IMR-90 (cell line): ENCODE results near the gene PHACTR2. TPM values are rescaled to one million over a fixed set of nuclear protein-coding genes. Genes with fewer than 3 reads are reported as not detected.
A peak's percentile ranks its signal among the peaks of the same experiment; 100 is the strongest.

Experiments
- ATAC-seq: fragments of 200-7000 bp; cut with Tn5 transposase; 2 replicates; pipeline ENCODE4 v1.9.1; 2020; ENCODE audit warnings: low read depth, mild to moderate bottlenecking, moderate library complexity
- BruUV-seq: library from RNA; stranded (reverse); fragments of 400-500 nt; replicated peaks from 2 replicates; lab custom pipeline; 2021; lab: Mats Ljungman, UMichigan
- CTCF ChIA-PET: fragments of 300-600 bp; formaldehyde crosslinking; extraction: SDS; loops from one replicate; lab custom pipeline; 2021; ENCODE audit warnings: antibody characterized with exemption; lab: Yijun Ruan, JAX
- POLR2A ChIA-PET: fragments of 300-600 bp; sonication (Branson Sonifier 250); formaldehyde crosslinking; loops from one replicate; lab custom pipeline; 2022; ENCODE audit warnings: antibody characterized with exemption; ENCODE audit not compliant: unreplicated experiment; lab: Charles Lee
- DNase-seq: peaks from one replicate; pipeline ENCODE4 v3.0.0; 2013
- H2AFZ ChIP-seq: replicated peaks from 2 replicates; pipeline ENCODE3; 2013; ENCODE audit warnings: low read length, mild to moderate bottlenecking; ENCODE audit not compliant: poor library complexity
- H2AK5ac ChIP-seq: 2 replicates; pipeline ENCODE4 v1.6.1; 2013; ENCODE audit warnings: low read depth, low read length, inconsistent platforms
- H2AK9ac ChIP-seq: replicated peaks from 2 replicates; pipeline ENCODE3; 2013; ENCODE audit warnings: mild to moderate bottlenecking, low read depth, low read length, moderate library complexity; ENCODE audit not compliant: poor library complexity
- H2BK120ac ChIP-seq: 2 replicates; pipeline ENCODE4 v1.6.1; 2013; ENCODE audit warnings: low read depth, low read length, inconsistent platforms
- H2BK15ac ChIP-seq: 3 replicates; pipeline ENCODE4 v1.6.1; 2013; ENCODE audit warnings: low read depth, low read length, inconsistent platforms
- H2BK20ac ChIP-seq: 2 replicates; pipeline ENCODE4 v1.6.1; 2013; ENCODE audit warnings: low read depth, mild to moderate bottlenecking, inconsistent platforms, low read length, moderate library complexity
- H2BK5ac ChIP-seq: 2 replicates; pipeline ENCODE4 v1.6.1; 2013; ENCODE audit warnings: mild to moderate bottlenecking, low read depth, low read length, inconsistent platforms; ENCODE audit not compliant: poor library complexity, severe bottlenecking
- H3K14ac ChIP-seq: replicated peaks from 2 replicates; pipeline ENCODE4 v1.6.1; 2013; ENCODE audit warnings: low read depth, low read length, inconsistent platforms
- H3K18ac ChIP-seq: 2 replicates; pipeline ENCODE4 v1.6.1; 2013; ENCODE audit warnings: low read depth, low read length, control low read depth
- H3K23ac ChIP-seq: 2 replicates; pipeline ENCODE4 v1.6.1; 2013; ENCODE audit warnings: low read depth, low read length, inconsistent platforms
- H3K27ac ChIP-seq: 2 replicates; pipeline ENCODE4 v1.5.1; 2013; ENCODE audit warnings: mild to moderate bottlenecking, control low read depth, low read length; ENCODE audit not compliant: insufficient read depth
- H3K27me3 ChIP-seq: 2 replicates; pipeline ENCODE4 v1.6.1; 2013; ENCODE audit warnings: low read length; ENCODE audit not compliant: control insufficient read depth, insufficient read depth
- H3K36me3 ChIP-seq: 2 replicates; pipeline ENCODE4 v1.6.1; 2013; ENCODE audit warnings: low read length, mixed read lengths; ENCODE audit not compliant: control insufficient read depth, insufficient read depth
- H3K4ac ChIP-seq: 2 replicates; pipeline ENCODE4 v1.6.1; 2013; ENCODE audit warnings: low read depth, low read length, inconsistent platforms
- H3K4me1 ChIP-seq: 2 replicates; pipeline ENCODE4 v1.6.1; 2013; ENCODE audit warnings: low read length, mixed read lengths; ENCODE audit not compliant: control insufficient read depth, insufficient read depth
- H3K4me2 ChIP-seq: 2 replicates; pipeline ENCODE4 v1.6.1; 2013; ENCODE audit warnings: low read depth, mild to moderate bottlenecking, control low read depth, low read length, moderate library complexity
- H3K4me3 ChIP-seq: 2 replicates; pipeline ENCODE4 v1.5.1; 2013; ENCODE audit warnings: low read depth, mild to moderate bottlenecking, control low read depth, low read length, moderate library complexity; ENCODE audit not compliant: insufficient read depth
- H3K56ac ChIP-seq: 2 replicates; pipeline ENCODE4 v1.6.1; 2013; ENCODE audit warnings: low read length, inconsistent platforms; ENCODE audit not compliant: insufficient read depth; ENCODE audit errors: extremely low read depth
- H3K79me1 ChIP-seq, 2 experiments: 2 replicates each; pipeline ENCODE4 v1.6.1; 2013; ENCODE audit warnings: low read length in 2 of 2, inconsistent platforms in 1 of 2, low read depth in 1 of 2
- H3K9ac ChIP-seq: 2 replicates; pipeline ENCODE4 v1.6.1; 2013; ENCODE audit warnings: low read depth, low read length, control low read depth
- H3K9me1 ChIP-seq: 2 replicates; pipeline ENCODE4 v1.6.1; 2013; ENCODE audit warnings: low read length, inconsistent platforms; ENCODE audit not compliant: insufficient read depth
- H3K9me3 ChIP-seq: 2 replicates; pipeline ENCODE4 v1.6.1; 2013; ENCODE audit warnings: low read length; ENCODE audit not compliant: control insufficient read depth, insufficient read depth
- H4K20me1 ChIP-seq: 2 replicates; pipeline ENCODE4 v1.6.1; 2013; ENCODE audit warnings: low read length, inconsistent platforms; ENCODE audit not compliant: insufficient read depth
- H4K5ac ChIP-seq: 2 replicates; pipeline ENCODE4 v1.6.1; 2013; ENCODE audit warnings: mild to moderate bottlenecking, low read depth, low read length, control low read depth
- H4K8ac ChIP-seq, 2 experiments: 2 replicates each; pipeline ENCODE4 v1.6.1; 2013; ENCODE audit warnings: low read depth in 2 of 2, low read length in 2 of 2, control low read depth in 1 of 2, inconsistent platforms in 1 of 2
- H4K91ac ChIP-seq: 2 replicates; pipeline ENCODE4 v1.6.1; 2013; ENCODE audit warnings: low read depth, low read length, inconsistent platforms; ENCODE audit not compliant: insufficient read depth
- BHLHE40 ChIP-seq: fragments of 150-350 bp; IDR thresholded peaks from 2 replicates; pipeline ENCODE4 v1.6.1; 2016; ENCODE audit warnings: mild to moderate bottlenecking, low read depth, low read length
- CEBPB ChIP-seq: IDR thresholded peaks from 2 replicates; pipeline ENCODE4 v1.6.1; 2012; ENCODE audit warnings: low read depth, low read length, improper control_type of control experiment
- CHD1 ChIP-seq: IDR thresholded peaks from 2 replicates; pipeline ENCODE4 v1.6.1; 2012; ENCODE audit warnings: low read depth, low read length, improper control_type of control experiment
- CTCF ChIP-seq: conservative IDR thresholded peaks from 2 replicates; pipeline ENCODE4 v1.5.1; 2012; ENCODE audit warnings: mild to moderate bottlenecking, low read depth, low read length, improper control_type of control experiment
- ELK1 ChIP-seq: fragments of 150-350 bp; IDR thresholded peaks from 2 replicates; pipeline ENCODE4 v1.6.1; 2016; ENCODE audit warnings: low read depth, mild to moderate bottlenecking, low read length, moderate library complexity, borderline replicate concordance
- FOS ChIP-seq: fragments of 150-350 bp; IDR thresholded peaks from 2 replicates; pipeline ENCODE4 v1.6.1; 2016; ENCODE audit warnings: low read depth, low read length
- MAFK ChIP-seq: IDR thresholded peaks from 2 replicates; pipeline ENCODE4 v1.6.1; 2012; ENCODE audit warnings: low read depth, low read length, improper control_type of control experiment
- MAZ ChIP-seq: IDR thresholded peaks from 2 replicates; pipeline ENCODE4 v1.6.1; 2012; ENCODE audit warnings: low read depth, mild to moderate bottlenecking, low read length, improper control_type of control experiment, moderate library complexity, borderline replicate concordance
- MXI1 ChIP-seq: IDR thresholded peaks from 2 replicates; pipeline ENCODE4 v1.6.1; 2012; ENCODE audit warnings: low read depth, mild to moderate bottlenecking, low read length, moderate library complexity, borderline replicate concordance
- NFE2L2 ChIP-seq: fragments of 150-350 bp; IDR thresholded peaks from 2 replicates; pipeline ENCODE4 v1.6.1; 2016; ENCODE audit warnings: low read depth, mild to moderate bottlenecking, low read length
- POLR2A ChIP-seq: IDR thresholded peaks from 2 replicates; pipeline ENCODE4 v1.6.1; 2012; ENCODE audit warnings: mild to moderate bottlenecking, low read depth, low read length
- RCOR1 ChIP-seq: IDR thresholded peaks from 2 replicates; pipeline ENCODE4 v1.6.1; 2012; ENCODE audit warnings: mild to moderate bottlenecking, low read length, improper control_type of control experiment; ENCODE audit not compliant: insufficient replicate concordance
- RFX5 ChIP-seq: IDR thresholded peaks from 2 replicates; pipeline ENCODE4 v1.8.0; 2012; ENCODE audit warnings: low read depth, mild to moderate bottlenecking, low read length, moderate library complexity
- SMC3 ChIP-seq: fragments of 150-350 bp; IDR thresholded peaks from 2 replicates; pipeline ENCODE4 v1.6.1; 2016; ENCODE audit warnings: low read depth, mild to moderate bottlenecking, antibody characterized with exemption, low read length, moderate library complexity
- WGBS, 2 experiments: methylation state at CpG; one replicate each; pipeline versions ENCODE4 v1.1.5 to v1.1.7; 2013; ENCODE audit warnings: missing lambda C conversion rate in 2 of 2; ENCODE audit not compliant: insufficient read length in 1 of 2; ENCODE audit errors: extremely low coverage in 2 of 2; 5-methylcytosine and 5-hydroxymethylcytosine counted together
- dilution Hi-C: fragments of 300-500 bp; cut with HindIII; formaldehyde crosslinking; loops from one replicate; pipeline ENCODE4 v1.14.3; 2018; ENCODE audit warnings: low sequenced_read_pairs; ENCODE audit not compliant: unreplicated experiment
- in situ Hi-C: fragments of 300-500 bp; cut with MboI; formaldehyde crosslinking; loops from 3 replicates; pipeline ENCODE4 v1.14.3; 2019; ENCODE audit warnings: low sequenced_read_pairs, inconsistent platforms, mixed read lengths
- intact Hi-C: fragments of 100-400 bp; cut with micrococcal nuclease; formaldehyde crosslinking; loops from 2 replicates; pipeline ENCODE4 v1.10.0; 2022
- polyA plus RNA-seq, 3 experiments: library from polyadenylated mRNA; depleted of rRNA; stranded (reverse); fragments of >200 nt; gene quantifications; 2 replicates each; pipeline ENCODE4 v1.2.3, GENCODE V29; 2012; ENCODE audit warnings: low replicate concordance in 1 of 3
- total RNA-seq: library from RNA; depleted of rRNA; stranded (reverse); fragments of >200 nt; gene quantifications from 2 replicates; pipeline ENCODE4 v1.2.3, GENCODE V29; 2012

Gene PHACTR2
- total and polyA plus RNA-seq, 2 of the 4 experiments (the other 2 are of a cell fraction), result 14.5 to 74.2 TPM

GRCh38 chr6:143695130-143695968 is 17.6 kb downstream of the PHACTR2 start:
- Histone ChIP-seq H4K8ac (no peak overlapping the region), H3K18ac (no peak overlapping the region; the same call in 1 of the 2 replicates), H4K5ac (no peak overlapping the region), H2BK15ac (no peak overlapping the region), H2BK20ac (no peak overlapping the region), H3K79me1 (peaks cover 24 to 82% of the 10 kb centered on the region in 2 experiments), H4K91ac (no peak overlapping the region), H2BK120ac (no peak overlapping the region), H3K4ac (peak overlapping the region; percentile 7; the same call in 1 of the 2 replicates), H2AK9ac (no peak overlapping the region), H3K9me1 (peaks cover 11% of the 10 kb centered on the region; the same call in 1 of the 2 replicates), H4K20me1 (peaks cover 8% of the 10 kb centered on the region; the same call in 1 of the 2 replicates), H3K36me3 (peaks cover 2% of the 10 kb centered on the region; the same call in 1 of the 2 replicates), H2AFZ (no peak overlapping the region), H3K27ac (no peak overlapping the region), H3K4me3 (no peak overlapping the region), H3K23ac (no peak overlapping the region), H2BK5ac (no peak overlapping the region), H3K9ac (no peak overlapping the region), H3K9me3 (no peaks in the 10 kb centered on the region), H3K56ac (no peak overlapping the region), H3K4me1 (peaks cover 24% of the 10 kb centered on the region), H3K4me2 (no peak overlapping the region), H2AK5ac (no peak overlapping the region), H3K27me3 (no peaks in the 10 kb centered on the region), H3K14ac (no peak overlapping the region)
- WGBS, 2 experiments, result no CpG with 5 or more reads among the region's 7 CpGs
- in situ Hi-C loops, result no loop called here
- BruUV-seq, result no TSS peak
- ATAC-seq (no peak), DNase-seq (no peak)
- dilution Hi-C loops, result no loop called here
- intact Hi-C loops, result loop anchor here (5.0 kb wide), 1 partner anchor 52 kb away; no protein-coding TSS in a partner anchor
- POLR2A ChIA-PET, result no interaction called here
- CTCF ChIA-PET, result no interaction called here
- TF ChIP-seq NFE2L2 (no peak), MAZ (no peak), FOS (no peak), SMC3 (no peak), CEBPB (no peak), BHLHE40 (no peak), MAFK (no peak), RFX5 (no peak), POLR2A (no peak), CHD1 (no peak), RCOR1 (no peak), ELK1 (no peak), CTCF (no peak), MXI1 (no peak)
